PFSK-1 (cell line): ENCODE measurements around the gene SGIP1.

Source experiments
- FOXP2 ChIP-seq: optimal IDR thresholded peaks from 2 replicates; pipeline ENCODE3; 2011; ENCODE audit warnings: borderline replicate concordance, control low read depth, inconsistent platforms; ENCODE audit not compliant: insufficient read depth; ENCODE audit errors: extremely low read length, extremely low read depth
- POLR2AphosphoS5 ChIP-seq: IDR thresholded peaks from 2 replicates; pipeline ENCODE4 v1.6.1; 2012; ENCODE audit warnings: low read depth, mild to moderate bottlenecking, control low read depth, low read length, moderate library complexity
- SIN3A ChIP-seq: IDR thresholded peaks from 2 replicates; pipeline ENCODE4 v1.6.1; 2012; ENCODE audit warnings: mild to moderate bottlenecking, low read length, moderate library complexity, borderline replicate concordance; ENCODE audit not compliant: insufficient read depth
- TAF1 ChIP-seq: IDR thresholded peaks from 2 replicates; pipeline ENCODE4 v1.6.1; 2012; ENCODE audit warnings: low read length, control low read depth, borderline replicate concordance; ENCODE audit not compliant: insufficient read depth
- TF ChIP-seq, protein P1 (sequence below), 2 experiments: IDR thresholded peaks; 2 replicates each; pipeline versions ENCODE4 v1.6.1 to v1.8.0; 2011 to 2012; ENCODE audit warnings: low read depth in 2 of 2, low read length in 2 of 2, control low read depth in 1 of 2, inconsistent platforms in 1 of 2, mild to moderate bottlenecking in 1 of 2, moderate library complexity in 1 of 2; ENCODE audit not compliant: insufficient read depth in 1 of 2

SGIP1 gene

DNA sequence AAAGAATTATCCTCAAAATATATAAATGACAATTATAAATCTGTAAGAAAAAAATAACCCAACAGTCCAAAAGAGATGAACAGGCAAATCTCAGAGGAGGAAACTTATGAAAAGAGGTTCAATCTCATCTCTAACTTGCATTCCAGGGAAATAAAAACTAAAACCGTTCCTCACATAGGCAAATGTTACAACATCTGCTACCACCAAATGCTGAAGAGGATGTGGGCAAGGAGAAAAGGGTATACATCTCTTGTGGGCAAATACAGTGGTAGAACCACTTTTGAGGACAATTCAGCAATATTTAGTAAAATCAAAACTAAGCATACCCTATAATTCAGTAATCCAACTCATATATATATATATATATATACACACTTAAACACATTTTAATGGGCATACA lies 33.7 kb upstream of the SGIP1 start:
- TF ChIP-seq, protein P1, sequence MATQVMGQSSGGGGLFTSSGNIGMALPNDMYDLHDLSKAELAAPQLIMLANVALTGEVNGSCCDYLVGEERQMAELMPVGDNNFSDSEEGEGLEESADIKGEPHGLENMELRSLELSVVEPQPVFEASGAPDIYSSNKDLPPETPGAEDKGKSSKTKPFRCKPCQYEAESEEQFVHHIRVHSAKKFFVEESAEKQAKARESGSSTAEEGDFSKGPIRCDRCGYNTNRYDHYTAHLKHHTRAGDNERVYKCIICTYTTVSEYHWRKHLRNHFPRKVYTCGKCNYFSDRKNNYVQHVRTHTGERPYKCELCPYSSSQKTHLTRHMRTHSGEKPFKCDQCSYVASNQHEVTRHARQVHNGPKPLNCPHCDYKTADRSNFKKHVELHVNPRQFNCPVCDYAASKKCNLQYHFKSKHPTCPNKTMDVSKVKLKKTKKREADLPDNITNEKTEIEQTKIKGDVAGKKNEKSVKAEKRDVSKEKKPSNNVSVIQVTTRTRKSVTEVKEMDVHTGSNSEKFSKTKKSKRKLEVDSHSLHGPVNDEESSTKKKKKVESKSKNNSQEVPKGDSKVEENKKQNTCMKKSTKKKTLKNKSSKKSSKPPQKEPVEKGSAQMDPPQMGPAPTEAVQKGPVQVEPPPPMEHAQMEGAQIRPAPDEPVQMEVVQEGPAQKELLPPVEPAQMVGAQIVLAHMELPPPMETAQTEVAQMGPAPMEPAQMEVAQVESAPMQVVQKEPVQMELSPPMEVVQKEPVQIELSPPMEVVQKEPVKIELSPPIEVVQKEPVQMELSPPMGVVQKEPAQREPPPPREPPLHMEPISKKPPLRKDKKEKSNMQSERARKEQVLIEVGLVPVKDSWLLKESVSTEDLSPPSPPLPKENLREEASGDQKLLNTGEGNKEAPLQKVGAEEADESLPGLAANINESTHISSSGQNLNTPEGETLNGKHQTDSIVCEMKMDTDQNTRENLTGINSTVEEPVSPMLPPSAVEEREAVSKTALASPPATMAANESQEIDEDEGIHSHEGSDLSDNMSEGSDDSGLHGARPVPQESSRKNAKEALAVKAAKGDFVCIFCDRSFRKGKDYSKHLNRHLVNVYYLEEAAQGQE (IDR thresholded peaks at IDR 0.05; ENCODE audit: insufficient read depth in 1 of 2, low read depth in 2 of 2, low read length in 2 of 2) = no peak
- TF ChIP-seq FOXP2 (no peak), SIN3A (no peak), TAF1 (no peak), POLR2AphosphoS5 (no peak)

DNA sequence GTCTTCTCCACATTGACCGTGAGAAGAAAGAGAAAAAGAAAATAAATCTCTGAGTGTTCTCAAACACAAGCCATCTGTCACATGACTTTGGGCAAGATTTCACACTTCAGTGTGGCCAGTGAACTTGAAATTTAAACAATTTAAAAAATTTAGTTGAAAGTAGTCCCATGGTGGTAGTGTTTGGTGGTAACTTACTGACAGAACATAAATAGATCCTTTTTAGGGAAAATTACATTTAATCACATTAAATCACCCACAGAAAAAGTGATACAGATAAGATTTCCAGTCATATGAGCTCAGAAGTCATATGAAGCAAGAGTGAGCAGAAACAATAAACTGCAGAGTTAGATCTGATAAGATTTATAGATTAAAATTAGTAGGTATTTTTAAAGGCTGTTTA lies 31.9 kb upstream of the SGIP1 start:
- TF ChIP-seq FOXP2 (no peak), SIN3A (no peak), TAF1 (no peak), POLR2AphosphoS5 (no peak)
- TF ChIP-seq, protein P1 (IDR thresholded peaks at IDR 0.05; ENCODE audit: insufficient read depth in 1 of 2, low read depth in 2 of 2, low read length in 2 of 2) = no peak

DNA sequence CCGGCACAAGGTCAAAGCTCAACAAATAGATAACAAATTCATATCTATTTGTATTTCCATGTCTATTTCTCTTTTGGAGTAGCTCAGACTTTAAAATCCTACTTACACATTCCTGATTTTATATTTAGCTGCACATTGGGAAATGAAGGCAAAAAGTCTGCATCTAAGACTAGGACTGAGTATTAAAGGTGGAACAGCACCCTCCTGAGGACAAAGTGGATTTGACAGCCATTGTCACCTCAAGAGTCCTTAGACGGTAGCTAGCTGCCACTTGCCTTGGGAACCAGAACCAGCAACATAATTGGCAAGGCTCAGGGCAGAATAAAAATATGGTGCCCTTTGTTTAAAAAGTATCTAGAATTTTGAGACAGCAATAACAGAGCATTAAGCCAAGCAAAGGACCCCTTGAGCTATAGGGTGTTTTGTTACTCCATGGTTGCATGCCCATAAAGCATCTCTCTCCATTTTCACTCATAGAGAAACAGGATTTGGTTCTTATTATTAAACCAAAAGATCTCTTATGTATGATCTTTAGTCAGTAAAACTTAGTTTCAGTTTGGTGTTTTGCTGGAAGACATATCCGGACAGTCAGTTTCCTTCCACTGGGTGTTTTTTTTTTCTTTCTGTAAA lies 30.0 kb upstream of the SGIP1 start:
- no peak for TF ChIP-seq FOXP2
- TF ChIP-seq, protein P1 (IDR thresholded peaks at IDR 0.05; ENCODE audit: insufficient read depth in 1 of 2, low read depth in 2 of 2, low read length in 2 of 2) = no peak
- TF ChIP-seq SIN3A = no peak
- TF ChIP-seq TAF1 = no peak
- TF ChIP-seq POLR2AphosphoS5 = no peak

DNA sequence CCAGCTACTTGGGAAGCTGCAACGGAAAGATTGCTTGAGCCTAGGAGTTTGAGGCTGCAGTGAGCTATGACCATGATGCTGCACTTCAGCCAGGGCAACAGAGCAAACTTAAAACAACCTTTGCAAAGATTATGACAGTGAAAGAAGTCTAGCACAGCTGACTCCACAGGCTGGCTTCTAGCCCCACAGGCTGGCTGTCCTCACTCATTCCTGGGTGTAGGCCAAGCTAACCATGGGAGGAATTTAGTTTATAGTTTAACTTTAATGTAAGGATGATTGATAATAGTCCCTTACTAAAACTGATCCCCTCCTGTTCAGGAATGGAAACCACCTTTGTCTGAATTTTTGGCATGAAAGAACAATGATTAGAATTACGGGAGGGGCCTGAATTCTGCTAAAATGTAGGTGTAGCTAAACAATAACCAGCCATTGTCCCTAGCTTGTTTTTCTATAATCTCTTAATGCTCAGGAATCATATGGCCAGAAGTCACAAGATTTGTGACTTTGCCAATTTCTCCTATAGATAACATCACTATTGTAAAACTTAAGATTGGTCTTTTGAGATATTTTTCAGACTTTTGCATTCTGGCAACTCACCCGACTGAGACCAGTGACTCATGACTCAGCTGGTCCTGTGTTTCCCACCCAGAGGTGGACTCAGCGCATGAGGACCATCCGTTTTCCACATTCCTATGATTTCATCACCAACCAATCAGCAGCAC lies 28.1 kb upstream of the SGIP1 start:
- TF ChIP-seq FOXP2 (no peak), TAF1 (no peak), POLR2AphosphoS5 (no peak), SIN3A (no peak)
- TF ChIP-seq, protein P1 (IDR thresholded peaks at IDR 0.05; ENCODE audit: insufficient read depth in 1 of 2, low read depth in 2 of 2, low read length in 2 of 2) = no peak
